Measurements from ENCODE around the gene CINP. TPM values are rescaled to one million over a fixed set of nuclear protein-coding genes. Genes with fewer than 3 reads are reported as not detected.

Gene CINP
- 39.6 and 42.5 TPM in 2 replicates for total RNA-seq

DNA sequence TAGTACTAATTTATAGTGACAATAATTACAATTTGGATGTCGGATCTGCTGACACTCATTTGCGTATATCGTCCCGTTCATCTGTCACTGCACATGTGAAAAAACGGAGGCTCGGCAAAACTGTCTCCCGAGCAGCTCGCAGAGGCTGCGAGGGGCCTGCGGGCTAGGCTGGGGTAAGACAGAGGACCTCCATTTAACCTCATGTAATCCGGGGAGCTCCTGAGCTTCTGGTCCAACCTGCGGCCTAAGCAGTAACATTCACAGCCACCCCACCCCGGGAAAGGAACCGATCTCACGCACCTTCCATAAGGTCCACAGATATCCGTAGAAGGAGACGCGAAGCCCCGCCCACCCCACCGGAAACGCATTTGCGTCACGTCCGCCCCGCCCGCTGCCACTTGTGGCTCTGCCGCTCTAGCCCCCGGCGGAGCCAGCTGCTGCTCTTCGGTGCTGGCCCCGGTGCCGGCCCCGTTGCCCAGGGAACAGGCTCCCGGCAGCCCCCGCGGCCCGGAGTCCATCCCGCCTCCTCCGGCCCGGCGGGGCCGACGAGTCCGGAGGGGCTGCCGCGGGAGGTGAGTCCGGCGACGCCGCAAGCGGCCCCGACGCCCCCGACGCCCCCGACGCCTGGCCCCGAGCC, at the start of gene CINP, which contains the start of gene TECPR2:
CINP (minus strand) TSS at position 346 of the 637 bp plus-strand sequence; CDS start at position 307, 39 bp downstream.
TECPR2 (plus strand) TSS at position 397 of the 637 bp plus-strand sequence. CDS start 13,781 bp downstream, outside the sequence.
- peak within 1 kb of the TSS; percentile 91 for H3K27ac Mint-ChIP-seq
- H3K27me3 Mint-ChIP-seq (ENCODE audit: insufficient read depth): no peaks in the 10 kb centered on the region
- no peaks in the 10 kb centered on the region for H3K9me3 Mint-ChIP-seq
- peak within 1 kb of the TSS; percentile 93 for H3K4me3 Mint-ChIP-seq
- peak; percentile 92 for DNase-seq (ENCODE audit: low spot score)
- H3K4me1 Mint-ChIP-seq (ENCODE audit: low read depth): peaks cover 32% of the 10 kb centered on the region
- intact Hi-C loops (cut with micrococcal nuclease): loop anchor here (1.0 to 5.0 kb wide), 13 partner anchors 42 to 972 kb away; partner anchors contain the start of genes EIF5, HSP90AA1, RCOR1 and WDR20
- H3K36me3 Mint-ChIP-seq (ENCODE audit: low read depth): peaks cover 6% of the 10 kb centered on the region

DNA sequence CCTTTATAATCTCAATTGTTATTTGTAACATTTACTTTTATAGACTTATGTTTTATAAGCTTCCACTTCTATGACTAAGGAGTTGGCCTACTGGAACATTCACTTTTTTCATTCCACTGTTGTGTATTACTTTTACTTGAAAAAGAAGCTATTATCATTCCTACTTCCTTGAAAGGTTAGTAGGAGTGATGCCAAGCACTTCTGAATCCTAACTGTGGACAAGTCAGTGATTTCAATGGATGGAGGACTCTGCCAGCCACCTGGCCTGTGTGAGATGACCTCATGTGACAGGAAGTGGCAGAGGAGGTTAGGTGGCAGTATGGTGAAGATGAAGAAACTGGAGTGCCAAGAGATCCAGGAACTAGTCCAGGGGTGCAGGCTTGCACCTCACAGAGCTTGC, 46.0 kb upstream of the CINP start:
- Mint-ChIP-seq H3K27me3 (ENCODE audit: insufficient read depth) (no peaks in the 10 kb centered on the region), H3K27ac (no peak overlapping the region), H3K4me1 (ENCODE audit: low read depth) (no peaks in the 10 kb centered on the region), H3K36me3 (ENCODE audit: low read depth) (peaks cover 8% of the 10 kb centered on the region), H3K4me3 (no peak overlapping the region), H3K9me3 (no peaks in the 10 kb centered on the region)
- intact Hi-C loops (cut with micrococcal nuclease): no loop called here
- no peak for DNase-seq (ENCODE audit: low spot score)

DNA sequence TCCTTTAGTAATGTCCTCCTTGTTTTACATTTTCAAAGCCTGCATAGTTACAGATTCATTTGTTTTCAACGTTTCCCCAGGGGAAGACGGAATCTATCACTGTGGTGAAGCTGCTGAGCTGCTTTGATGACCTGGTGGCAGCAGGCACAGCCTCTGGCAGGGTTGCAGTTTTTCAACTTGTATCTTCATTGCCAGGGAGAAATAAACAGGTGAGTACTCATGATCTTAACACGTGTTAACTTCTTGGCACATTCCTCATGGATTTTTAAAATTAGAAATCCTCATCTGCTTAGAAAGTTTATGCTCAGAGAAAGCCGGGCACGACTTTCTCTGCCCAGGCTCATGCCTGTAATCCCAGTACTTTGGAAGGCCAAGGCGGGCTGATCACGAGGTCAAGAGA, 44.6 kb upstream of the CINP start:
- no peak overlapping the region for H3K4me3 Mint-ChIP-seq
- intact Hi-C loops (cut with micrococcal nuclease): no loop called here
- H3K9me3 Mint-ChIP-seq: peaks cover 14% of the 10 kb centered on the region
- H3K4me1 Mint-ChIP-seq (ENCODE audit: low read depth): no peaks in the 10 kb centered on the region
- H3K27ac Mint-ChIP-seq: no peak overlapping the region
- no peak for DNase-seq (ENCODE audit: low spot score)
- H3K27me3 Mint-ChIP-seq (ENCODE audit: insufficient read depth): no peaks in the 10 kb centered on the region
- H3K36me3 Mint-ChIP-seq (ENCODE audit: low read depth): peaks cover 16% of the 10 kb centered on the region

DNA sequence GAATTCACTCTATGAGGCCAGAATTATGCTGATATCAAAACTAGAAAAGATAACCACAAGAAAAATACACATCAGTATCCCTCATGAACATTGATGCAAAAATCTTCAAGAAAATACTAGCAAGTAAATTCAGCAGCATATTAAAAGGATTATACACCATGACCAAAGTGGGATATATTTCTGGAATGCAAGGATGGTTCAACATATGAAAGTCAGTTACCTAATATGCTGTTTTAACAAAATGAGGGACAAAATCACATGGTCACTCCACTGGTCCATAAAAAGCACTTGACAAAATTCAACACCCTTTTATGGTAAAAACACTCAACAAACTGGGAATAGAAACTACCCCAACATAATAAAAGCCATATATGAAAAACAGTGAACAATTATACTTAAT, 40.3 kb upstream of the CINP start:
- Mint-ChIP-seq H3K27ac (no peak overlapping the region), H3K4me1 (ENCODE audit: low read depth) (no peaks in the 10 kb centered on the region), H3K9me3 (peaks cover 39% of the 10 kb centered on the region), H3K4me3 (no peak overlapping the region), H3K27me3 (ENCODE audit: insufficient read depth) (no peaks in the 10 kb centered on the region), H3K36me3 (ENCODE audit: low read depth) (peaks cover 11% of the 10 kb centered on the region)
- DNase-seq (ENCODE audit: low spot score): no peak
- intact Hi-C loops (cut with micrococcal nuclease): no loop called here

DNA sequence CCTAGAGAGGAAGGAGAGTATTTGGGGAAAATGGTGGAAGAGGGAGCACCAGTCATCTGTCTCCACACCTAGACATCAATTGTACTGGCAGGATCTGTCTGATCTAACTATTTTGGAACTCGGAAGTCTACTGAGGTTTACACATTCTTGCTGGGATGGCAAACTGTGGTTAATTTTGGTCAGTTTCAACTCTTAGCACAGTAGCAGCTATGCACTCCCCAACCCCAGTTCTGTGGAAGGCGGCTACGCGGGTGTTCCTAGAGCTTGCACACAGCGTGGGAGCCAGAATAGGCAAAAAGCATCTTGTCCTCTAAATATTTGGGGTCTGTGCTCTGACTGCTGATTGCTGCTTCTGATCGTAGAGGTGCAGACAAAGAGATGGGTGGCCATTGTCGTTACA, 33.8 kb upstream of the CINP start:
- H3K27ac Mint-ChIP-seq: no peak overlapping the region
- peaks cover 7% of the 10 kb centered on the region for H3K36me3 Mint-ChIP-seq (ENCODE audit: low read depth)
- H3K4me3 Mint-ChIP-seq: no peak overlapping the region
- intact Hi-C loops (cut with micrococcal nuclease): no loop called here
- H3K4me1 Mint-ChIP-seq (ENCODE audit: low read depth): peaks cover 7% of the 10 kb centered on the region
- DNase-seq (ENCODE audit: low spot score): no peak
- H3K27me3 Mint-ChIP-seq (ENCODE audit: insufficient read depth): no peaks in the 10 kb centered on the region
- H3K9me3 Mint-ChIP-seq: peaks cover 36% of the 10 kb centered on the region

DNA sequence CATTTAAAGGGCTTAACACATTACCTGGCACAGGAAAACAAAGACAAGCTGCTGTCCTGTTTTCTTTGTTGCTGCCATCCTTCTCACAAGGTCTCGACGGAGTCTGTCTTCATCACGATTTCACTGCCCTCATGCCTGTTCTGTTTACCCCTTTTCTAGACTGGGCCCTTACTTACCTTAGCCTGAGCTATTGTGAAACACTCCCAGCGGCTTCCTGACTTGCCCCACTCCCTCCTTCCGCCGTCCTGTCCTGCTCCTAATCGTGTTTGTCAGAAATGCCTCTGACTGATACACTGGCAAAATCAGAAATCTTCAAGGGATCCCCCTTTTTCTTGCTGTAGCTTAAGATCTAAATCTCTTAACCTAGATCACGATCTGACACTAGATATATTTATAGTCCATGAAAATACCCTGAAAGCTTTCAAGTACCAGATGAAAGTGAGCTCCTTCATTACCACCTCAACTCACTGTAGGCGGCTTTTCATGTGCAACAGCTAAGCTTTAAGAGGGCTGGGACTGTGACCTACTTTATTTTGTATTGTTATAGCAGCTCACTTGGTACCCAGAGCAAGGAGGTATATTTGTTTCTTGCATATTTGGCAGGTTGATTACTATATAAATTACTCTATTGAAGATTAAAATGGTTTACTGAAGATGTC, 32.2 kb upstream of the CINP start:
- Mint-ChIP-seq H3K27me3 (ENCODE audit: insufficient read depth) (no peaks in the 10 kb centered on the region), H3K4me3 (no peak overlapping the region), H3K27ac (peak overlapping the region; percentile 50), H3K36me3 (ENCODE audit: low read depth) (peaks cover 7% of the 10 kb centered on the region), H3K9me3 (peaks cover 31% of the 10 kb centered on the region), H3K4me1 (ENCODE audit: low read depth) (peaks cover 7% of the 10 kb centered on the region)
- intact Hi-C loops (cut with micrococcal nuclease): no loop called here
- DNase-seq (ENCODE audit: low spot score): no peak

DNA sequence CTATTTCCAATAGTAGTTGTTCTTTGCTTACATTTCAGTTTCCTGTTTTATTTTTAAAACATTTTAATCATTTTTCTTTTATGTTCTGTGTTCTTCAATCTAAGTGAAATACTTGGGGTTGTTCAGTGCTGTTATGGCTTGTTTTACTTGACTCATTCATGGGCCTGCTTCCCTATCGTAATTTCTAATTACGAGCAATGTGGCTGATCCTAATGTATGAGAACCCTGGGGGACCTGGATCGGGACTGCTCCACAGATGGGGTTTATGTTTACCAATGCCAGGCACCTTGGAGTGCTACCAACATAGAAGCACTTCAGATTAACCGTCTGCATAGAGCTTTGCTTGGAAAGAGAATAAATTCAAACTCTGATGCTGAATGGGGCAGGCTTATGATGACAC, 29.8 kb upstream of the CINP start:
- intact Hi-C loops (cut with micrococcal nuclease): no loop called here
- Mint-ChIP-seq H3K4me3 (no peak overlapping the region), H3K4me1 (ENCODE audit: low read depth) (peaks cover 7% of the 10 kb centered on the region), H3K36me3 (ENCODE audit: low read depth) (peaks cover 7% of the 10 kb centered on the region), H3K9me3 (peaks cover 12% of the 10 kb centered on the region), H3K27ac (no peak overlapping the region), H3K27me3 (ENCODE audit: insufficient read depth) (no peaks in the 10 kb centered on the region)
- DNase-seq (ENCODE audit: low spot score): no peak

DNA sequence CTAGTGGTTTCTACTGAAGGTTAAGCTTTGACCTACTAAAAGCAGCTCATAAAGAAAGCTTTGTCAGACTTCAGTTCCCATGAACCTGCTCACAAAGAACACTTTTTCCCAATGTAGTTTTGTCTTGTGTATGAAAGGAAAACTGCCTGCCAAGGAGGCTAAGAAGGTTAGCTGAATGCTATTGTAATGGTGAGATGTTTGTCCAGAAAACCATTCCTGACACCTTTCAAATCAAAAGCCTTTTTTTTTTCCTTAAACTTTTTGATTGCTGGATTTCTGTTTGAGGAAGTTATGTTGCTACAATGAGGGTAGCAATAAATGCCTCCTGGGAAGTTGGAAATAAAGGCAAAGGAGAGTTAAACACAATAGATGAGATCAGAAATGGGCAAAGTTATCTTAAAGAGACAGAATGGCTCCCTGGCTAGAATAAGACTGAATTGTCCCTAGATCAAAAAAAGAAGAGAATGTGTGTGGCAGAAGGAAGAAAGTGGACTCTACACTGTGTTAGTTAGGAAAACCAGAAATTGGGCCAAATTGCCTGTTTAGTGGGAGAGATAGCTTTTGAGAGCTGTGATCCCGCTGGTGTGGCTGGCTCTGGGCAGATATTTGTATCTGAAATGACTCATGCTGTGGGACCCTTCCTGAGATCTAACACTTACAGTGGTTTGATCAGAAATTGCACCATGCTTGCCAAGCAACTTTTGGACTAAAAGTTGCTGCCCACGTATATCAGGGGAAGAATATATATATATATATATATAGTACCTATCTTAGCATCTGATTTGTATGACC, 27.6 kb upstream of the CINP start:
- H3K27me3 Mint-ChIP-seq (ENCODE audit: insufficient read depth): no peaks in the 10 kb centered on the region
- H3K4me1 Mint-ChIP-seq (ENCODE audit: low read depth): peaks cover 7% of the 10 kb centered on the region
- peaks cover 3% of the 10 kb centered on the region for H3K36me3 Mint-ChIP-seq (ENCODE audit: low read depth)

DNA sequence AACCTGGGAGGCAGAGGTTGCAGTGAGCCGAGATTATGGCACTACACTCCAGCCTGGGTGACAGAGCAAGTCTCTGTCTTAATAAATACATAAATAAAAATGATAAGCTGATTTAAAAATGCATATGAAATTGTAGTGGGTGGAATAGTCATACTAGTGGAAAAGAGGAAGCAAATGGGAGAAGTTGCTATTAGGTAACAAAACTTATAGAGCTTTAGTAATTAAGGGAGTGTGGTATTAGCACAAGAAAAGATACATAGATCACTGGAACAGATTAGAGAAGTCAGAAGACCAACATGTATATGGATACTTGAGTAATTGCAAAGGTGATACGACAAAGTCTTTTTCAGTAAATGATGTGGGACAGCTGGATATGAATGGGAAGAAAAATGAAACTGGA, 26.6 kb upstream of the CINP start:
- Mint-ChIP-seq H3K36me3 (ENCODE audit: low read depth) (peaks cover 3% of the 10 kb centered on the region), H3K4me1 (ENCODE audit: low read depth) (no peaks in the 10 kb centered on the region), H3K27me3 (ENCODE audit: insufficient read depth) (no peaks in the 10 kb centered on the region), H3K9me3 (no peaks in the 10 kb centered on the region), H3K27ac (no peak overlapping the region), H3K4me3 (no peak overlapping the region)
- no peak for DNase-seq (ENCODE audit: low spot score)
- intact Hi-C loops (cut with micrococcal nuclease): no loop called here

More for the DNA sequence above, 27.6 kb upstream of the CINP start:
- intact Hi-C loops (cut with micrococcal nuclease): no loop called here
- H3K27ac Mint-ChIP-seq: no peak overlapping the region
- no peak for DNase-seq (ENCODE audit: low spot score)
- no peak overlapping the region for H3K4me3 Mint-ChIP-seq
- no peaks in the 10 kb centered on the region for H3K9me3 Mint-ChIP-seq

DNA sequence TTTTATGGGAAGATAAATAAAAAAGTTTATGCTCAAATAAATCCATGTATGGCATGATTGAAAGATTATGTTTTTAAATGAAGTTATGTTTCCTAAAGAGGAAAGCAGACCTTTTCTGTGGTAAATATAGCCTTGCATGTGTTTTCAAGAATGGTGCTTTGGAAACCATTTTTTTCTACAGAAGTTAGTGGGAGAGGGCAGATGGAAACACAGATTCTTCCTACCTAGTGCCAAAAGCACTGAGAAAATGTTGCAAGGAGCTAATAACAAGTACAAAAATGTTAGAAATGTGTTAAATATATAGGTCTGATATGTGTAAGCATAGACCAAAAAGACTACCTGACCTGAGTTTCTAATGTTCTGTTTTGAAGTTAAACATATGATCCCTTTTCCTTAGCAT, 24.4 kb upstream of the CINP start:
- intact Hi-C loops (cut with micrococcal nuclease): no loop called here
- H3K27me3 Mint-ChIP-seq (ENCODE audit: insufficient read depth): no peaks in the 10 kb centered on the region
- H3K36me3 Mint-ChIP-seq (ENCODE audit: low read depth): peaks cover 1% of the 10 kb centered on the region
- no peaks in the 10 kb centered on the region for H3K4me1 Mint-ChIP-seq (ENCODE audit: low read depth)
- H3K27ac Mint-ChIP-seq: no peak overlapping the region
- DNase-seq (ENCODE audit: low spot score): no peak
- H3K9me3 Mint-ChIP-seq: no peaks in the 10 kb centered on the region
- no peak overlapping the region for H3K4me3 Mint-ChIP-seq

DNA sequence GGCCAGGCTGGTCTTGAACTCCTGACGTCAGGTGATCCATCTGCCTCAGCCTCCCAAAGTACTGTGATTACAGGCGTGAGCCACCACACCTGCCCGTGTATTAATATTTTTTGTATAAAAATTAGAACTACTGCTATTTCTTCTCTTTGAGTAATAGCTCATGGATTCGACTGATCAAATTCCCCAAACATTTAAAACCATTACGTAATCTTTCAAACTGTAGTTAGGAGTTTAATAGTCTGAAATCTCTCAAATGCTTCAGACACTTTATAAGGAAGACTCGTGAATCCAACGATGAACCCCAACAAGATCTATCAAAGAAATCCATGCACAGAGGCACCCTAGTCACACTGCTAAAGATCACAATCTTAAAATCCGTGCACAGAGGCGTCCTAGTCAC, 16.1 kb upstream of the CINP start:
- Mint-ChIP-seq H3K9me3 (no peaks in the 10 kb centered on the region), H3K27me3 (ENCODE audit: insufficient read depth) (no peaks in the 10 kb centered on the region), H3K27ac (no peak overlapping the region), H3K4me3 (no peak overlapping the region), H3K4me1 (ENCODE audit: low read depth) (peaks cover 26% of the 10 kb centered on the region), H3K36me3 (ENCODE audit: low read depth) (peaks cover 13% of the 10 kb centered on the region)
- intact Hi-C loops (cut with micrococcal nuclease): no loop called here
- DNase-seq (ENCODE audit: low spot score): no peak

DNA sequence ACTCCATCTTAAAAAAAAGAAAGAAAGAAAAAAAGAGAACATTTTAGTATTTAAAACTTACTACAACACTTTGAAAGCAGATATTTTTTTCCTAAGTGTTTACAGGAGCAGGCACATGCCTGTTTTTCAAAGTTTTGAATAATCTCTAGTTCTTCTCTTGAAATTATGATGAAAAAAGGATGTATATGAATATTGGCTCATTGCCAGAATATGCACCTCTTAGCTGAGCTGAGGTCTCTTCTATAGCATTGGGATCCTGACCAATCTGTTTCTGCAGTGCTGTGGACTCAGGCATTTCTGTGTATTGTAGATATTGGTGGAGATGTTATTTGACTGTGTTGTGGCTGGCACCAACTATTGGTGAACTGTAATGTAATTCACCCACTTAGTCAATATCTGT, 15.0 kb upstream of the CINP start:
- H3K36me3 Mint-ChIP-seq (ENCODE audit: low read depth): peaks cover 13% of the 10 kb centered on the region
- H3K4me3 Mint-ChIP-seq: no peak overlapping the region
- no peaks in the 10 kb centered on the region for H3K27me3 Mint-ChIP-seq (ENCODE audit: insufficient read depth)
- H3K9me3 Mint-ChIP-seq: no peaks in the 10 kb centered on the region
- intact Hi-C loops (cut with micrococcal nuclease): no loop called here
- H3K27ac Mint-ChIP-seq: no peak overlapping the region
- no peak for DNase-seq (ENCODE audit: low spot score)
- peaks cover 33% of the 10 kb centered on the region for H3K4me1 Mint-ChIP-seq (ENCODE audit: low read depth)

DNA sequence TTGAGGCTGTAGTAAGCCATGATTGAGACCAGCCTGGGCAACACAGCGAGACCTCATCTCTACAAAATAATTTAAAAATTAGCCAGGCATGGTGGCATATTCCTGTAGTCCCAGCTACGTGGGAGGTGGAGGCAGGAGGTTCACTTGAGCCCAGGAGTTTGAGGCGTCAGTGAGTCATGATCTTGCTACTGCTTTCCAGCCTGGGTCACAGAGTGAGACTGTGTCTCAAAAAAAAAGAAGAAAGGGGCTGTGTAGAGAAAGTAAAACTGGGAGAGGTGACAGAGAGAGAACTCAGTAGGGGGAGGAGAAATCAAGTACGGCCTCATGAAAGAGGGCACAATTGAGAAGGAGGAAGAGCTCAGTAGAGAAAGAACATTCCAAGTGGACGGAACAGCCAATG, 12.4 kb upstream of the CINP start:
- Mint-ChIP-seq H3K36me3 (ENCODE audit: low read depth) (peaks cover 14% of the 10 kb centered on the region), H3K9me3 (no peaks in the 10 kb centered on the region), H3K27me3 (ENCODE audit: insufficient read depth) (no peaks in the 10 kb centered on the region), H3K4me1 (ENCODE audit: low read depth) (peaks cover 41% of the 10 kb centered on the region), H3K27ac (peak overlapping the region; percentile 24), H3K4me3 (no peak overlapping the region)
- DNase-seq (ENCODE audit: low spot score): no peak
- intact Hi-C loops (cut with micrococcal nuclease): no loop called here

Data from activated T-helper 1 cell treated with anti-CD3 and anti-CD28 coated beads, Interleukin-12 subunit alpha, Interleukin-12 subunit beta, Interleukin-2, Interleukin-4 antibody, amounts not matched to agents 30 ng/mL and 10 ng/mL and 1 ng/mL, durations not matched to agents 14 hours and 24 hours and 36 hours (primary cell).